Right kidney (tissue), 1 donor: ENCODE data around the gene TFDP1.

Experiments used
- DNase-seq: peaks from one replicate; pipeline ENCODE4 v3.0.0-alpha.2; 2016

TFDP1 gene

DNA sequence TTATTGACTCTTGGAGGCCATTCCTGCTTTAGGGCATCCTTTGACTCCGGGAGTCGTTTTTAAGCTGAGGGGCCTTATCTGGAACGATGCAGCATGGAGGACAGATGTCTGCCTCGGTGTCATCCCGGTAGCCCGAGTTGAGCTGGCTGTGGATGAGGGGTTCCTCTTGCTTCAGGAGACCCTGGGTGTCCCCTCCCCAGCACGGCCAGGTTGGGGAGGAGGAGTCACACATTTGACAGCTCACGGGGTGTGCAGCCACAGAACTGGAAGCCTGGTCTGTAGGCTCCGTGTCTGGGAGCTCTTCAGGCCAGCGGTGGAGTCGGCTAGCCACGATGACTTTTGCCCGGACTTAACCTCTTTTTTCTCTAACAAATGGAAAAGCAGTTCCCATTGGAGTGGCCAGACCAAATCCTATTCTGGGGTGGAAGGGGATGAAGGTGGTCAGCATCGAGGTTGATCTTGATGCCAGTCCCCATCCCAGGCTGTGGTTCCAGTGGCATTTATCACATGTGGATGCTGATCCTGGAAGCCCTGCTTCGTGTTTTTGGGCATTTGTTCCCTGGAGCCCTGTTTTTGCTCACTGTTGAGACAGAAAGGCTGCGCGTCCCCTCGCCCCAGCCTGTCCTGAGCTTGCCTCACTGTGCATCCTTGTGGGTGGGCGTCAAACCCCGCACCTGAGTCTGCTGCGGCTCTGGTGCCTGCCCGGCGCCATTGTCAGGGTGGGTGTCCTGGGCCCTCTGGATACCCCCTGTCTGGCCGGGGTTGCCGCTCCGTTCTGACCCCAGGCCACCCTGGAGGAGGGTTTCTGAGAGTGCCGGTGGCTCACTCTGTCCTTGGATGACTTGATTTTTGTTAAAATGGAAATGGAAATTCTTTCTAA lies 12.0 kb downstream of the TFDP1 start:
- no peak for DNase-seq

DNA sequence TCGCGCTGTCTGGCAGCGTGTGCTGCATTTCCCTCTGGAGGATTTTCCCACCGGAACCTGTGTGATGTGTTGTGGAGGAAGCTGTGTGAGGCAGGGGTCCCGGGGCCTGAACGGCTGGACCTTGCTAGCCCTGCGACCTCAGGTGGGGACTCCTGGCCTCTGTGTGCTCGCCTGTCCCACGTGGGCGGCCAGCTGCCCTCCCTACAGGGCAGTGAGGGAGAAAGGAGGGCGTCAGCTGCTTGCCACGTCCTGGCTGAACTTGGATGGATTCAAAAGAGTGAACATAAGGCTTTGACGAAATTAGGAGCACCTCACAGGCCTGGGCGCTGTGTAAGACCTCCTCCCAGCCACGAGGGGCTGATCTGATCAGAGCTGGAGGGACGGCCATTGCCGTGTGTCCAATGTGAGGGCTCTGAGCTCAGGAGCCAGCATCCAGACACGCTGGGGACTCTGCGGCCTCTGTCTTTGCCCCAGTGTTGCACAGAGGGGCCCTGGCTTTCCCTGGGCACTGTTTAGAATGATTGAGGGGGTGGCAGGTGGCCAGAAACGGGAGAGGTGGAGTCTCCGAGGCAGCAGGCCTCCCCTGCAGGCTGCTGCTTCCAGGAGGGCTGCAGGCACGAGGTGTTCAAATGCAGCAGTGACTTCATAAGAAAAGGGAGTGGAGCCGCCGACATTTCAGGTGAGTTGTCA lies 13.0 kb downstream of the TFDP1 start:
- DNase-seq: no peak

DNA sequence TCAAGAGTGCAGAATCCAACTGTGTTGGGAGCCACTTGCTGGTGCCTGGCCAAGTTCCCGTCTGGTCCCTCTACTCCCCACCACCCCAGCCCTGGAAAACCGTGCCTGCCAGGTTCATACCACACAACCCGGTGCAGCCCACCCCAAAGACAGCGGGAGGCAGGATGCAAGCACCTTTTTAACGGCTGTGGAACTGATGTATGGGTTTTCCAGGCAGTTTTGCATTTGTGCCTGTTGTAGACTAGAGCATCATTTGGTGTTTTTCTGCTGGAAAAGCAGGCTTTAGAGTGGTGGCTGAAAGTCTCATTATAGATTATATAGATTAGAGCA lies 13.5 kb downstream of the TFDP1 start:
- DNase-seq: no peak

DNA sequence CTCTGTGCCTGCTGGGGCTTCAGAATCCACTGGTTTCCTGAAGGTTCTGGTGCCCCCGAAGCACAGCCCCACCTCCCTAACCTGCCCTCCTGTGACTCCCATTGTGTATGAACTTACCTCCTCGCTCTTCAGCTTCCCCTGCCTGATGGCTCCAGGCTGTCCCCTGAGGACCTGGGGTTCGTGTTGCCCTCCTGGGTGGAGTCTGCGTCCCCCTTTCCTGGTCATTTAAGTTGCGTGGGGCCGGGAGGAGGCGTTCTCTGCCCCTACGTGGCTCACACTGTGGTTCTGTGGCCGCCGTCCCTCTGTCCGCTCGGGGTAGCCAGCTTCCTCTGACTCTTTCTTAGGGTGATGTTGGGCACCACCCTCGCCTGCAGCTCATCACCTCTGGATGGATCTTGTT lies 13.9 kb downstream of the TFDP1 start:
- no peak for DNase-seq

DNA sequence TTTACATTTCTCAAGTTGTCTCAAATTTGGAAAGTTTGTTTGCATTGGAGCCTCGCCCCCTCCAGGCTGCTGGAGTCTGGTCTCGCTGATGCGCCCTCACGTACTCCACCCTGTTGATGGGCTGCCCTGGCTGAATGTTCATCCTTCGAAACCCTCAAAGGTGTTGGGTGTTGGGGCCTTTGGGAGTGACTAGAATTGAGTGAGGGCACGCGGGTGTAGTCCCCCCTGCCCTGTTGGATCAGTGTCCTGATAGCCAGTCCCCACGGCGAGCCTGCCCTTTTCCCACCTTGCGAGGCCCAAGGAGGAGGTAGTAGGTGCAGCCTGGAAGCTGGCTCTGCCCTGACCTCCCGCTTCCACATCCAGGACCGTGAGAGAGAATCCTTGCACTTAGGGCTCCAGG lies 14.8 kb downstream of the TFDP1 start:
- no peak for DNase-seq

DNA sequence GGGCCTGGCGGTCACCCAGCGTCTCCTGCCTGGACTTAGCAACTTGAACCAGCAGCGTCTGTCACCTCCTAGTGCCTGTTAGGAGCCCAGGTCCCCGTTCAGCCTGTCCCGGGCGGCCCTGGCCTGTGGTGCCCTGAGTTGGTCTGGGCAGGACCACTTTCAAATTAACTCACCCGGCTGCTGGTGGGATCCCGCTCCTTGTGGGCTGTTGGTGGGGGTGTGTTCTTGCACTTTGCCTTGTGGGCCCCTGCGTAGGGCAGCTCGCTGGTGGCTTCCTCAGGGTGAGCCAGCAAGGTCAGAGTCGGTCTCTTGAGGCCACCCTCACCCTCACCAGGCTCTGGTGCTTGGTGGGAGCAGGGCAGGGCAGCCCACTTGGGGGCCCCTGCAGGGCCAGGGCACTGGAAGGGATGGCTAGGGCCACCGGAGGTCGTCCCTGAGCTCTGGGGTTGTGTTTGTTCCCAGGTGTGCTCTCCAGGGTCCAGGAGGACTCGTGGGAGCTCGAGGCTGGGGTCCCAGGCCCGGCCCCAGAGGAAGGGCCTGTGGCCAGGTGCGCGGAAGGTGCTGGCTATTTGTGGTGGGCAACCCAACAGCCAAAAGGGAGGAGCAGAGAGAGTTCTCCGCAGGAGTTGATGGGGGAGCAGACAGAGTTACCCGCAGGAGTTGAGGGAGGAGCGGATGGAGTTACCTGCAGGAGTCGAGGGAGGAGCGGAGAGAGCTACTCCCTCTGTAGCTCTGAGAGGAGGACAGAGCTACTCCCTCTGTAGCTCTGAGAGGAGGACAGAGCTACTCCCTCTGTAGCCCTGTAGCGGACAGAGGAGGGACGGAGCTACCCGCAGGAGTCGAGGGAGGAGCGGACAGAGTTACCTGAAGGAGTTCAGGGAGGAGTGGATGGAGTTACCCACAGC lies 16.9 kb downstream of the TFDP1 start:
- DNase-seq: no peak

DNA sequence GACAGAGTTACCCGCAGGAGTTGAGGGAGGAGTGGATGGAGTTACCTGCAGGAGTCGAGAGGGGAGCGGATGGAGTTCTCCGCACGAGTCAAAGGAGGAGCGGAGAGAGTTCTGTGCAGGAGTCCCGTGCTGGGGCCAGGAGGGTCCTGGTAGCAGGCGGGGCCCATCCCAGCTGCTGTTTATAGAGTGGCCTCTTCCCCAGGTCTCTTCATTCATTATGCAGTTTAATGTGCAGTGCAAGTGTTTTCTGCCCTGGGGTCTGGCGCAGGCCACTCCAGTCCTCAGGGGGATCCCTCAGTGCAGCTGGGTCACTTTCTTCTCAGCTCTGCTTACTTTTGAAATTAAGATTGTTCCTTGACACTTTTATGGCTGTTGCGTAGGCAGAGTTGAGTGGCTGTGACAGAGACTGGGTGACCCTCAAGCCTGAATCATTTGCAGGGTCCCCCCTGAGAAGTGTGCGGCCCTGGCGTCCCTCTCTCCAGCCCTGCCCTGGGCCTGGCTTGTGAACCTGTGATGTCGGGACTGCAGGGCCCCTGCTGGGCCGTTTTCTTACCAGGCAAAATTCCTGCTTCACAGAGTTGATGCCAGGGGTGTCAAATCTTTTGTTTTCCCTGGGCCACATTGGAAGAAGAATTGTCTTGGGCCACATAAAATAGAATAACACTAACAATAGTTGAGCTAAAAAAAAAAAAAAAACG lies 17.9 kb downstream of the TFDP1 start:
- no peak for DNase-seq

DNA sequence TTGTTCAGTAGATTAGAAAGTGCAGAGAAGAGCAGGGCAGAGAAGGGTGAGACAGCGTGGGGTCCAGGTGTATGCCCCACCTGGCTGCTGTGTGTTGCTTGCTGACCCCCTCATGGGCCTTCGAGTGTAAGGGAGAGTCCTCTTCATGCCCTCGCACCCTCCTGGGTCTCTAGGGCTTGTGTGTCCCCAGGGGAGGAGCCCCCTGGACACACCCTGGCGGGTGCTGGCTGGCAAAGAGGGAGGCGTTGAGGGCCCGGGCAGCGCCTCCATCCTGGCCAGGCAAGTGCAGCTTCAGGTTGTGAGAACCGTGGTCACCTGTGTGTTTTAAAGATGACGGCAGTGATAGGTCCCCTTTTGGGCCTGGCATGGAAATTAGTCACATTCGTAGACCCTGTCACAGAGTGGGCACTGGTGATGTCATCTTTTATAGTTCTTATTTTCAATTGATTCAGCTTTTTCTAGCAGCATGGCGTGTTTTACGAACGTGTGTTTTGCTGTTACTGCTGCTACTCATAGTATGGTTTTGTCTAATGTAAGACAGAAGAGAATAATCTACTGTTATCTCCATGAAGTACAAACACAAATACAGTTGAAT lies 18.7 kb downstream of the TFDP1 start:
- no peak for DNase-seq

DNA sequence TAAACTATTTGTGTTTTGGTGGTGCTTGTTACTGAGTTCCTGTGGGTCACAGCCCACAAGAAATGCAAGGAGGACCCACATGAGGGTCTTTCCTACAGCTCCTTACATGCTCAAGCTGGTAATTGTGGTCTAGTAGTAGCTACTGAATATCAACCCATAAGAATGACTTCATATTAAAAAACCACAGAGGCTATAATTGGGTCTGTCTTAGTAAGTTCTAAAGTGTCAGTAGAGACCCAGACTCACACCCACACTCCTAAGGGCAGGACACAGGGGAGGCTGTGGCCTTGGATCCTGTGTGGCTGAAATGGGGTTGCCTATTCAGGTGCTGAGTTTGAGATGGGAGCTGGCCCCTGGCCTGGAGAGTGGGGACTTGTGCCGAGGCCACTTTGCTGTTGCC lies 19.6 kb downstream of the TFDP1 start:
- DNase-seq: no peak

DNA sequence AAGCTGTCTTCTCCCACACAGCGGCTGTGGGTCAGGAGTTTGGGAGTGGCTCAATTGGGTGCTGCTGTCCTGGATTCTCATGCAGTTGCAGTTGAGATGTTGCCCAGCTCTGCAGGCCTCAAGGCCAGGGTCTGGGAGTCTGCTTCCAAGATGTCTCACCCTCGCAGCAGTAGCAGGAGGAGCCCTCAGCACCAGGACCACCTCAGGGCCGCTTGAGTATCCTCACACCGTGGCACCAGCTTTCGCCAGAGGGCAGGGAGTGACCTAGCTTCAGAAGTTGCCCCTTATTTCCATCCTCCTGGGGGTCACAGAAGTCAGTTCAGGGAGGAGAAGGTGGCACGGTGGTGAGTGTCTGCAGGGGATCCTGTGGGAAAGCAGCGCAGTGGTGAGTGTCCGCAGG lies 20.9 kb downstream of the TFDP1 start:
- no peak for DNase-seq

DNA sequence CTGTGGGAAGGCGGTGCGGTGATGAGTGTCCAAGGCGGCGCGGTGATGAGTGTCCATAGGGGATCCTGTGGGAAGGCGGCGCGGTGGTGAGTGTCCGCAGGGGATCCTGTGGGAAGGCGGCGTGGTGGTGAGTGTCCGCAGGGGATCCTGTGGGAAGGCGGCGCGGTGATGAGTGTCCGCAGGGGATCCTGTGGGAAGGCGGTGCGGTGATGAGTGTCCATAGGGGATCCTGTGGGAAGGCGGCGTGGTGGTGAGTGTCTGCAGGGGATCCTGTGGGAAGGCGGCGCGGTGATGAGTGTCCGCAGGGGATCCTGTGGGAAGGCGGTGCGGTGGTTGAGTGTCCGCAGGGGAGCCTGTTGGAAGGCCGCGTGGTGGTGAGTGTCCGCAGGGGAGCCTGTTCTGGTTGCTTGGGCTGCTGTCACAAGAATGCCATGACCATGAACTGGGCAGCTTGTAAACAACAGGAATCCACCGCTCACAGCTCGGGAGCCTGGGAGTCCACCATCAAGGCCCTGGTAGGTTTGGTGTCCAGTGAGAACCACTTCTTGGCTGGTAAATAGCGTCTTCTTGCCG lies 21.4 kb downstream of the TFDP1 start:
- no peak for DNase-seq

DNA sequence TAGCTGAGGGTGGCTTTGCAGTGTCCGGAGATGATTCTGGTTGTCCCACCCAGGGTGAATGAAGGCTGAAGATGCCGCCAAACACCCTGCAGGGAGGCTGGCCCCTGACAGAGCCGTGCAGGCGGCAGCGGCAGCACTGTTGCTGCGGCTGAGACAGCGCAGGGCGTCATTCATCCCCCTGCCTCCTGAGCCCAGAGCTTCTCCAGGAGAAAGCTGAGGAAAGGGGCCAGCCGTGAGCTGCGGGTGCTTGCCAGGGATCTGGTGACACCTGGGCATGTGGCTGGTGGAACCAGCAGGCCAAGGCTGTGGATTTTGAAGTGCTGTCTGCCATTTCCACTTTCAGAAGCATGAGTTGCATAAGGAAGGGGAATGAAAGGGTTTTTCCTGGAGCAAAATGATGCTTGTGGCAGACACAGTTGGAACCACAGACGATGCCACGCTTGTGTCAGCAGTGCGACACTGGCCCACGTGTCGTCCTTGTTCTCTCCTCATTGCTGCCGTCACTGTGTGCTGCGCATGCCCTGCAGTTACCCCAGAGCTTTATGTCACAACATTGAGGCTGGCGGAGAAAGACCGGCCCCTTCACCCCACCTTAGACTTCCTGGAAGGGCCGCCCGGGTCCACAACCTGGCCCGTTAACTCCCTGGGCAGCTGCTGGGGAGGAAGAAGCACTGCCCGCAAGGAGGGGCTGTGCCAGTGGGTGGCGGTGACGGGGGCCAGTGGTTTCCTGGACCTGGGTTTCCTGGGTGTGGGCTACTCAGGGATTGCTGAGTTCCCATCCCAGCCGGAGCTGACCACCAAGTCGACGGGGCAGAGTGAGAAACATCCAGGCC lies 22.7 kb downstream of the TFDP1 start:
- DNase-seq: no peak

DNA sequence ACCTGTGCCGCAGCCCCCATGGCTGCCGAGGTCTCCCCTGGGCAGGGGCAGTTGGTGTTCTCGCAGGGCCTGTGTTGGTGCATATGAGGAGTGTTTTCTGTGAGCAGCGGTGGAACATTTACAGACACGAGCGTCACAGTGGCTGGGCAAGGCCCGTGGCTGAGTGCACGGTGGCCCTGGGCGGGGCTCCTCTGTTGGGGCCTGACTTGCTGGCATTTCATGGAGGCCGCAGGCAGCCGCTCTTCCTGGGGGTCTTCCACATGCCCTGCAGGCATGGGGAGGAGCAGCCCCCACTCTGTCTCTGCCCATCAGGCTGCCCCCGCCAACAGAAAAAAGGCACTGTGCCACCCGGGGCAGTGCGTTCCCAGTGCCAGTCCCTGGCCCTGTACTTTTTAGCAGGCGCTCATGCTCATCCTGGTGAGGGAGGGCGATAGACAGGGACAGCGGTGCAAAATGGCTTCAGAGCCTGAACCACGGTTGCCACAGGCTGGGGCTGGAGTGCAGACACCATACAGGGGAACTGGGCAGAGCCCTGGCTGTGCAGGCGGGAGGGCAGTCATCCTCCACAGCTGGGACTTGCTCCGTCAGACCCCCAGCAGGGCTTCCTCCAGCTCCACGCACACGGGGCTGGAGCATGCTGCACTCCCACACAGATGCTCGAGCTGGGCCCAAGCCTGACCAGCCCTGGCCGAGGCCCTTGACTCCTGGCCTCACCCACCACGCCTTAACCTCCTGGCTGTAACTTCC lies 23.5 kb downstream of the TFDP1 start:
- DNase-seq: peak; percentile 53

DNA sequence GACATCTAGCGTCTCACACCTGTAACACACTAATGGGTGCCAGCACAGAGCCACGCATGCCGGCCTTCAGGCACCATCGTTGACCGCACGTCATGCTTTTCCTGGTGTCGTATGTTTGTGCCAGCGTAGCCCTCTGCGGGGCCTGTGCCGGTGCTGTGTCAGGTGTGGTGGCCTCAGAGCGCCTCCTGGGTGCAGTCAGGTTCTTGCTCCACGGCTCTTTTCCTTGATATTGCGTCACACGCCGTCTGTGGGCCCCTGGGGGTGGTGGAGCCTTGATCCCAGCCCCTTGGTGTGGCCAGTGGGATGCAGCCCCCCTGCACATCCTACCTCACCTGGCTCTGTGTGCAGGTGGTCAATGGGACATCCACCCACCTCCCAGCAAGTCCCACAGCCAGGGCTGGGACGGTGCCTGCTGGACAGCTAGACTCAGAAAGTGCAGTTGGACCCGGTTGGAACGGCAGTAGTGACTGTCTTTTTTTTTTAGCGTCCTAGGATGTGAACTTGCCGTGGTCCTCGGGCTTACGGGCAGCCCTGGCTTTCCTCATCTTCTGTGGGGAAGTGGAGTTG lies 24.5 kb downstream of the TFDP1 start:
- DNase-seq: no peak

DNA sequence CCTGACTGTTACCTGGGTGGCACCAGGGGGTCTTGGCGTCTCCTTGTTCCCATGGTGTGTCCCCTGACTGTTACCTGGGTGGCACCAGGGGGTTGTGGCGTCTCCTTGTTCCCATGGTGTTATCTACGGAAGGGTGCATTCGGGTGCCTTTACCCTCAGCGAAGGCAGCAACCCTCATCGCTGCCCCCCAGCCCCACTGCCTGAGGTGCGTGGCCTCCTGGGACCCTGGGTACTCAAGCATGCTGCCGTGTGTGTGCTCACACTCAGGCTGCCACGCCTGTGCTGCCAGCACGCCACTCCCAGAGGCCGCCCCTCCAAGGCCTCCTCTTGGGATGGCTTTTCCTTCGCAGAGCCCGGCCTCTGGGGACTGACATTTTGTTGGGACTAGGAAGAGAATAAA lies 25.1 kb downstream of the TFDP1 start:
- no peak for DNase-seq

DNA sequence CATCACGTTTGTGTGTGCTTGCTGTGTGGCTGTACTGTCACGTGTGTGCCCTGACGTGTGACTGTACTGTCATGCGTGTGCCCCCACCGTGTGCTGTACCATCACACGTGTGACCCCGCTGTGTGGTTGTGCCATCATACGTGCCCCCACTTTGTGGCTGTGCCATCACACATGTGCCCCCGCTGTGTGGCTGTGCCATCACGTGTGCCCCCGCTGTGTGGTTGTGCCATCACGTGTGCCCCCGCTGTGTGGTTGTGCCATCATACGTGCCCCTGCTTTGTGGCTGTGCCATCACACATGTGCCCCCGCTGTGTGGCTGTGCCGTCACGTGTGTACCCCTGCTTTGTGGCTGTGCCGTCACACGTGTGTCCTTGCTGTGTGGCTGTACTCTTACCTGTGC lies 25.7 kb downstream of the TFDP1 start:
- no peak for DNase-seq

DNA sequence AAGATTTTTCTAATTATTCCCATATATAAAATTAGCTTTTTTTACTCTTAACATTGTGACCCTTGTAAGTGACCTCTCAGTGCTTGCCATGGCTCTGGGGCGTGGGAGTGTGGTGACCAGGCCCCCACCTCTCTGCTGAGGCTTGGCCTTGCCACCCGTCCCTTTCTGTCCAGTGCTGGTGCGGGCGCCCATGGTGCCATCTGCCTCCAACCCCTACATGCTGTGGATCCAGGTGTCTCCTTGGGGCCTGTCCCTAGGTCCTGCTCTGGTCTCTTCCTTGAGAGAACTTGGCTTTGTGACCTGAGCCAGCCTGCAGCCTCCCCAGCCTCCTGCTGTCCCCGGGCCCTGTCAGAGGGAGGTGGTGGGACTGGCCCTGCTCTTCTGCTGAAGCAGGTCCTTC lies 27.4 kb downstream of the TFDP1 start:
- DNase-seq: no peak

DNA sequence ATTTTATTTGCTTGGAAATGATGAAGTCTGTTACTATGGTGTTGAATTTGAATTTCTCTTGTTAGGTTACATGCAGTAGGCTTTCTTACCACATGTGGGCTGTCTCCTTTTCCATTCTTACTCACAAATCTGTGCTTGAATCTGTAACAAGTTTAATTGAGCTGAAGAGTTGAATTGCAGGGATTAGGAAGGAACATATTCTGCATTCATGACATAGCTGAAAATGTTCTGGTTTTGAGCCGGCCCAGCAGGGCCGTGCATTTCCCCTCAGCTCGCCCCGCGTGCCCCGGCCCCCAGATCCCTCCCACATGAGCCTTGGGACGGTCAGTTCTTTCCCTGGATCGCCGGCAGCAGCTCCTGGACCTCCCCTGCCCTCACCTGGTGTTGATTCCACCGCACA lies 28.1 kb downstream of the TFDP1 start:
- DNase-seq: no peak

DNA sequence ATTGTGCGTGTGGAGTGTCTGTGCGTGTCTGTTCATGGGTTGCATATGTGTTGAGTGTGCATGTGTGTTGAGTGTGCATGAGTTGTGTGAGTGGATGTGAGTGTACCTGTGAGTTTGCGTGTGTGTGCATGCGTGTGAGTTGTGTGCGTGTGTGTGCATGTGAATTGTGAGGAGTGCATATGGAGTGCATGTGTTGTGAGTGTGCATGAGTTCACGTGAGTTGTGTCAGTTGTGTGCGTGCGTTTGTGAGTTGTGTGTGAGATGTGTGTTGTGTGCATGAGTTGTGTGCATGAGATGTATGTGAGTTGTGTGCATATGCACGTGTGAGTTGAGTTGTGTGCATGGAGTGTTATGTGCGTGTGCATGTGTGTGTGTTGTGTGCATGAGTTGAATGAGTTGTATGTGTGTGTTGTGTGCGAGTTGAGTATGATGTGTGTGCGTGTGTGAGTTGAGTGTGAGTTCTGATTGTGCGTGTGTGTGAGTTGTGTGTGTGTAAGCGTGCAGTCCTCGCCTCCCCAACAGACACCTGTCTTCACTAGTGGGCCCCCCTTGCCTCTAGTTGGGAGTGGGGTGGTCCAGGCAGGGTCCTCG lies 29.3 kb downstream of the TFDP1 start:
- no peak for DNase-seq
